Heart right ventricle (tissue), 16 donors: Measurements from ENCODE around the gene VTI1A. TPM values are rescaled to one million over a fixed set of nuclear protein-coding genes. Genes with fewer than 3 reads are reported as not detected.

ENCODE experiments used
- ATAC-seq, 8 donors: fragments of 200-7000 bp; cut with Tn5 transposase; one replicate each; pipeline ENCODE4 v1.9.1; 2020; ENCODE audit warnings: mild to moderate bottlenecking in 8 of 8, moderate library complexity in 8 of 8, moderate number of reproducible peaks in 1 of 8
- DNase-seq, 2 donors: peaks; one replicate each; pipeline ENCODE4 v3.0.0-alpha.2; 2020
- H3K27ac ChIP-seq, 10 donors: fragments of 200-600 bp; sonication (generic) in 2 of 10; one replicate each; pipeline versions ENCODE4 v1.5.0 to v1.8.0; 2020 to 2022; ENCODE audit warnings: mild to moderate bottlenecking in 3 of 10
- H3K27me3 ChIP-seq, 7 donors: fragments of 200-600 bp; one replicate each; pipeline ENCODE4 v1.8.0; 2021 to 2022; ENCODE audit warnings: mild to moderate bottlenecking in 2 of 7
- H3K36me3 ChIP-seq, 9 donors: fragments of 200-600 bp; sonication (generic) in 1 of 9; one replicate each; pipeline versions ENCODE4 v1.5.0 to v1.8.0; 2020 to 2022; ENCODE audit warnings: mild to moderate bottlenecking in 2 of 9
- H3K4me1 ChIP-seq, 9 donors: fragments of 200-600 bp; sonication (generic) in 1 of 9; one replicate each; pipeline versions ENCODE4 v1.5.0 to v1.8.0; 2020 to 2022; ENCODE audit warnings: mild to moderate bottlenecking in 4 of 9
- H3K4me3 ChIP-seq, 10 donors: fragments of 200-600 bp; sonication (generic) in 2 of 10; one replicate each; pipeline versions ENCODE4 v1.5.0 to v1.8.0; 2020 to 2022; ENCODE audit warnings: mild to moderate bottlenecking in 7 of 10, moderate library complexity in 2 of 10
- H3K9me3 ChIP-seq, 11 donors: fragments of 200-600 bp in 10 of 11; sonication (generic) in 2 of 11; one replicate each; pipeline versions ENCODE4 v1.5.0 to v1.8.0; 2013 to 2022; ENCODE audit warnings: mild to moderate bottlenecking in 2 of 11, control low read depth in 1 of 11, moderate library complexity in 1 of 11
- CTCF ChIP-seq, 9 donors: fragments of 200-600 bp; sonication (generic) in 2 of 9; IDR thresholded peaks; one replicate each; pipeline versions ENCODE4 v1.5.0 to v1.8.0; 2021 to 2022; ENCODE audit warnings: antibody characterized with exemption in 9 of 9, mild to moderate bottlenecking in 5 of 9, moderate library complexity in 1 of 9
- WGBS, 2 donors: extraction: QIAGEN DNeasy Blood & Tissue Kit; methylation state at CpG; one replicate each; pipeline ENCODE4 v1.1.7; 2013; ENCODE audit warnings: inconsistent platforms in 1 of 2; 5-methylcytosine and 5-hydroxymethylcytosine counted together
- intact Hi-C, 10 donors: fragments of 100-400 bp; cut with DNase I; formaldehyde crosslinking; loops; one replicate each; pipeline versions ENCODE4 v1.11.1 to v1.14.2; 2022
- polyA plus RNA-seq, 2 donors: library from polyadenylated mRNA; stranded (reverse); fragments of 200-250 nt; gene quantifications; one replicate each; pipeline ENCODE4 v1.2.3, GENCODE V29; 2013
- total RNA-seq, 10 donors: library from RNA; stranded (reverse); fragmentation: NEBNext Ultra II Directional in 3 of 10; extraction: Animal tissue kit (Norgen Biotek cat#: 25700) in 3 of 10; gene quantifications; one replicate each; pipeline versions ENCODE4 v1.2.1 to v1.2.4, GENCODE V29; 2021 to 2023
- donor health status: Arrhythmogenic right ventricular cardiomyopathy.
- donor health status: ischemic (EF 13 %, LVEDD 7.1; RV severe dilation, severe dysfunction).
- donor health status: healthy with polysubstance abuse.
- donor health status: DM: no; HTN: yes; CAD: no.
- donor health status: DM: no; HTN: no; CAD: no.
- donor health status: ischemic (EF 25% LVEDD 6.9; RV normal size, moderate dysfunction).
- donor health status: ischemic (EF 25% LVEDD 5.7; RV mildly dilated, moderate dysfunction).
- donor health status: healthy.
- donor health status: DM: yes; HTN: yes; CAD: no.
- donor health status: Ischemic cardiomyopathy.
- donor health status: ischemic (EF 35%, LVEDD 5.7; RV mildly dilated, moderate dysfunction).
- donor health status: nonischemic (EF 11% LVEDD 7.7; RV severe dilation, severe dysfunction).
- donor health status: DM: yes; HTN: yes; CAD: no.
- donor health status: PGD.
- donor health status: ischemic (EF 29% LVEDD 5.4; RV normal size, mild dysfunction).
- donor health status: nonischemic (EF 23%, LVEDD 6.1; RV moderate dilation, normal function).

VTI1A gene
- total and polyA plus RNA-seq, 12 donors: 6.2 to 24.5 (median 20.6) TPM

GRCh38 chr10:112579578-112579977 lies 132.6 kb downstream of the VTI1A start:
- Histone ChIP-seq H3K27me3 (no peaks in the 10 kb centered on the region), H3K9me3 (no peaks in the 10 kb centered on the region), H3K4me3 (no peak overlapping the region), H3K4me1 (no peaks in the 10 kb centered on the region), H3K36me3 (peaks cover 0 to 22% (median 0%) of the 10 kb centered on the region in 9 donors), H3K27ac (no peak overlapping the region)
- WGBS, 2 donors: 98 to 100% methylated on average over 1 of the region's 1 CpG
- TF ChIP-seq CTCF (IDR thresholded peaks at IDR 0.05): no peak
- DNase-seq (no peak), ATAC-seq (no peak)
- intact Hi-C loops: loop anchor here in 2 of 10 donors (10.0 kb wide), 1 partner anchor 545 kb away; no protein-coding TSS in a partner anchor

- DNase-seq (no peak), ATAC-seq (no peak)
- Histone ChIP-seq H3K4me3 (no peak overlapping the region), H3K4me1 (peaks cover 0 to 2% (median 0%) of the 10 kb centered on the region in 9 donors), H3K9me3 (no peaks in the 10 kb centered on the region), H3K27me3 (no peaks in the 10 kb centered on the region), H3K36me3 (peaks cover 0 to 22% (median 0%) of the 10 kb centered on the region in 9 donors), H3K27ac (no peak overlapping the region)
- 99 to 100% methylated on average over 2 of the region's 2 CpGs for WGBS, 2 donors
- intact Hi-C loops: no loop called here
- no peak for TF ChIP-seq CTCF (IDR thresholded peaks at IDR 0.05)
Measured at GRCh38 chr10:112580267-112580666, 133.3 kb downstream of the VTI1A start.

- H3K27me3 ChIP-seq: no peaks in the 10 kb centered on the region
- no peak for TF ChIP-seq CTCF (IDR thresholded peaks at IDR 0.05)
- H3K4me1 ChIP-seq: peaks cover 0 to 11% (median 0%) of the 10 kb centered on the region in 9 donors
- no peaks in the 10 kb centered on the region for H3K9me3 ChIP-seq
- WGBS, 2 donors: 89% methylated on average over 4 of the region's 4 CpGs
- intact Hi-C loops: no loop called here
- H3K36me3 ChIP-seq: peaks cover 0 to 22% (median 0%) of the 10 kb centered on the region in 9 donors
- DNase-seq (no peak), ATAC-seq (no peak)
- H3K4me3 ChIP-seq: no peak overlapping the region
- H3K27ac ChIP-seq: no peak overlapping the region
Measured at GRCh38 chr10:112581921-112582320, 134.9 kb downstream of the VTI1A start.

GRCh38 chr10:112583236-112583939 lies 136.4 kb downstream of the VTI1A start:
- intact Hi-C loops: no loop called here
- H3K36me3 ChIP-seq: peaks cover 0 to 22% (median 0%) of the 10 kb centered on the region in 9 donors
- DNase-seq (no peak), ATAC-seq (no peak)
- no peak overlapping the region for H3K27ac ChIP-seq
- H3K27me3 ChIP-seq: no peaks in the 10 kb centered on the region
- H3K9me3 ChIP-seq: no peaks in the 10 kb centered on the region
- no peak for TF ChIP-seq CTCF (IDR thresholded peaks at IDR 0.05)
- WGBS, 2 donors: 95 to 96% methylated on average over 9 of the region's 9 CpGs
- no peak overlapping the region for H3K4me3 ChIP-seq
- peaks cover 0 to 11% (median 0%) of the 10 kb centered on the region in 9 donors for H3K4me1 ChIP-seq
